ENCODE results near the gene TSSK2. TPM values are rescaled to one million over a fixed set of nuclear protein-coding genes. Genes with fewer than 3 reads are reported as not detected.
A peak's percentile ranks its signal among the peaks of the same experiment; 100 is the strongest.

Gene TSSK2
- total RNA-seq, 1 donor, result not detected

DNA sequence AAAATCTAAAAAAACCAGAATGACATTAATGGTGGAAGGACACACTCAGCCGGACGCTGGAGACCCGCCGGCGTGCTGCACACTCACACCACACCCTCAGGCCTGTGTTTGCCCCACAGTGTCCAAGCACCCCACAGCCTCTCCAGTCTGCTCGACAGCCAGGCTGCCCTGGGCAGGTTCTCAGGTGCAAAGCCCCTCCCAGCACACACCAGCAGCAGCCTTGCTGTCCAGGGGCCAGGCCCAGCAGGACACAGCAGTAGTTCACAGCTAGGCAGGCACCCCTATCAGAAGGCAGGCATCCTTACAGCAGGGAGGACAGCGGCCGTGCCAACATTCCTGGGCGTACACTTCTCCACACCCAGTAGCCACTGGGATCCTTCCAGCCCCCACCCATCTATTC is 49.1 kb downstream of the TSSK2 start:
- Histone ChIP-seq H2AFZ (ENCODE audit: low read length) (no peak overlapping the region), H3K4me3 (ENCODE audit: insufficient read depth, low read length) (no peak overlapping the region), H3K27ac (ENCODE audit: low read depth, low read length) (no peak overlapping the region), H3K79me2 (ENCODE audit: insufficient read depth, low read length) (peaks cover 30% of the 10 kb centered on the region), H3K4me1 (ENCODE audit: insufficient read depth, low read length) (peaks cover 5% of the 10 kb centered on the region), H3K36me3 (ENCODE audit: insufficient read depth, low read length) (peaks cover 3% of the 10 kb centered on the region), H3K9me3 (ENCODE audit: low read depth, low read length) (no peaks in the 10 kb centered on the region), H3K27me3 (ENCODE audit: insufficient read depth, low read length) (no peaks in the 10 kb centered on the region), H3K4me2 (ENCODE audit: insufficient read depth, low read length) (no peak overlapping the region), H4K20me1 (ENCODE audit: insufficient read depth, low read length) (peaks cover 18% of the 10 kb centered on the region)
- TF ChIP-seq, protein P1, sequence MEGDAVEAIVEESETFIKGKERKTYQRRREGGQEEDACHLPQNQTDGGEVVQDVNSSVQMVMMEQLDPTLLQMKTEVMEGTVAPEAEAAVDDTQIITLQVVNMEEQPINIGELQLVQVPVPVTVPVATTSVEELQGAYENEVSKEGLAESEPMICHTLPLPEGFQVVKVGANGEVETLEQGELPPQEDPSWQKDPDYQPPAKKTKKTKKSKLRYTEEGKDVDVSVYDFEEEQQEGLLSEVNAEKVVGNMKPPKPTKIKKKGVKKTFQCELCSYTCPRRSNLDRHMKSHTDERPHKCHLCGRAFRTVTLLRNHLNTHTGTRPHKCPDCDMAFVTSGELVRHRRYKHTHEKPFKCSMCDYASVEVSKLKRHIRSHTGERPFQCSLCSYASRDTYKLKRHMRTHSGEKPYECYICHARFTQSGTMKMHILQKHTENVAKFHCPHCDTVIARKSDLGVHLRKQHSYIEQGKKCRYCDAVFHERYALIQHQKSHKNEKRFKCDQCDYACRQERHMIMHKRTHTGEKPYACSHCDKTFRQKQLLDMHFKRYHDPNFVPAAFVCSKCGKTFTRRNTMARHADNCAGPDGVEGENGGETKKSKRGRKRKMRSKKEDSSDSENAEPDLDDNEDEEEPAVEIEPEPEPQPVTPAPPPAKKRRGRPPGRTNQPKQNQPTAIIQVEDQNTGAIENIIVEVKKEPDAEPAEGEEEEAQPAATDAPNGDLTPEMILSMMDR (IDR thresholded peaks at IDR 0.05; ENCODE audit: extremely low read depth, low read depth, low read length), result no peak
- DNase-seq (ENCODE audit: insufficient read length, low spot score, missing footprints), result peak; percentile 62

DNA sequence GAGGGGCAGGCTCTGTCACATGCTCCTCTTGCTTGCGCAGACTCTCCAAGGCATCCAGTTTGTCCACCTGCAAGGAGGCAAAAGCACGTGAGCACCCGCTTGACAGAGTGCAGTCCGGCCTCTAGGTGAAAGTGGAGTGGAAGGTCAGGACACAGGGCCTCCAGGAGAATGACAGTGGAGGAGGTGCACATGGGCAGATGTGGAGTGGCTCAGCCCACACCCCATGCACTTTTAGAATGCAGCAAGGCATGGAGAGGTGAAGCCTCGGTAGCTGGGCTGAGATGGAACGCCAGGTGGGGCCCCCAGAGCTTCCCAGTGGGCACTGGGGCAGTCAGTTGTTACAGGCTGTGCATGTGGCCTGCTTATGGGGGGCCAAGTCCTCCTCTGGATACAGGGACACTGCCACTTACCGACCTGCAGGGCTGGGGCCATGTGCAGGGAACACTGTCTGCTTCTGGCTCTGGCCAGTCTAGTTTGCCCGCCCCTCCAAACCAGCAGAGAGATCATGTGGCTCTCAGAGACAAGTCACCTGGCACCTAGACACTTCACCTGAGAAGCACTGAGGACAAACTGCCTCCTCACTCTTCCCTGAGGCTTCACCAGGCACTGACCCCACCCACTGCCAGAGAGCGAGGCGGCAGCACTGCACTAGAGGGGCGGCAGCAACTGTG is 49.8 kb downstream of the TSSK2 start:
- H4K20me1 ChIP-seq (ENCODE audit: insufficient read depth, low read length), result peaks cover 11% of the 10 kb centered on the region
- peaks cover 3% of the 10 kb centered on the region for H3K36me3 ChIP-seq (ENCODE audit: insufficient read depth, low read length)
- H3K4me2 ChIP-seq (ENCODE audit: insufficient read depth, low read length), result no peak overlapping the region
- DNase-seq (ENCODE audit: insufficient read length, low spot score, missing footprints), result peak; percentile 68
- H3K79me2 ChIP-seq (ENCODE audit: insufficient read depth, low read length), result peaks cover 24% of the 10 kb centered on the region
- no peaks in the 10 kb centered on the region for H3K27me3 ChIP-seq (ENCODE audit: insufficient read depth, low read length)
- peaks cover 4% of the 10 kb centered on the region for H3K4me1 ChIP-seq (ENCODE audit: insufficient read depth, low read length)
- H3K27ac ChIP-seq (ENCODE audit: low read depth, low read length), result no peak overlapping the region
- no peak overlapping the region for H3K4me3 ChIP-seq (ENCODE audit: insufficient read depth, low read length)
- TF ChIP-seq, protein P1 (IDR thresholded peaks at IDR 0.05; ENCODE audit: extremely low read depth, low read depth, low read length), result no peak
- H2AFZ ChIP-seq (ENCODE audit: low read length), result no peak overlapping the region
- H3K9me3 ChIP-seq (ENCODE audit: low read depth, low read length), result no peaks in the 10 kb centered on the region

- TF ChIP-seq, protein P1 (IDR thresholded peaks at IDR 0.05; ENCODE audit: extremely low read depth, low read depth, low read length), result no peak
- Histone ChIP-seq H3K4me2 (ENCODE audit: insufficient read depth, low read length) (no peak overlapping the region), H4K20me1 (ENCODE audit: insufficient read depth, low read length) (peaks cover 6% of the 10 kb centered on the region)
These were observed 50.8 kb downstream of the TSSK2 start for GRCh38 chr22:19181786-19182471.

More at GRCh38 chr22:19181786-19182471, 50.8 kb downstream of the TSSK2 start:
- Histone ChIP-seq H2AFZ (ENCODE audit: low read length) (no peak overlapping the region), H3K27ac (ENCODE audit: low read depth, low read length) (no peak overlapping the region), H3K9me3 (ENCODE audit: low read depth, low read length) (no peaks in the 10 kb centered on the region), H3K4me3 (ENCODE audit: insufficient read depth, low read length) (no peak overlapping the region), H3K36me3 (ENCODE audit: insufficient read depth, low read length) (no peaks in the 10 kb centered on the region), H3K27me3 (ENCODE audit: insufficient read depth, low read length) (no peaks in the 10 kb centered on the region), H3K4me1 (ENCODE audit: insufficient read depth, low read length) (peaks cover 4% of the 10 kb centered on the region), H3K79me2 (ENCODE audit: insufficient read depth, low read length) (peaks cover 14% of the 10 kb centered on the region)
- DNase-seq (ENCODE audit: insufficient read length, low spot score, missing footprints), result peak; percentile 71

Other genes starting within 250 kb of the TSSK2 start
- 0.59 and 1.1 TPM in 2 replicates for gene DGCR6, start 225.0 kb upstream of the TSSK2 start, total RNA-seq
- under 0.01 TPM in 1 of 2 replicates, not detected in the other for gene PRODH, start 195.0 kb upstream of the TSSK2 start, total RNA-seq
- gene DGCR2, start 8.9 kb upstream of the TSSK2 start, total RNA-seq, result 40.7 and 43.4 TPM in 2 replicates
- gene ESS2, start 13.3 kb downstream of the TSSK2 start, total RNA-seq, result 19.4 and 22.1 TPM in 2 replicates
- not detected in 2 replicates for gene GSC2, start 19.0 kb downstream of the TSSK2 start, total RNA-seq
- 63.7 and 69.2 TPM in 2 replicates for gene SLC25A1, start 47.4 kb downstream of the TSSK2 start, total RNA-seq
- 28.6 and 29.7 TPM in 2 replicates for gene CLTCL1, start 160.4 kb downstream of the TSSK2 start, total RNA-seq

Measured in osteoblast (primary cell).